SK-N-MC (cell line): ENCODE data around the gene BAHCC1.
A peak's percentile ranks its signal among the peaks of the same experiment; 100 is the strongest.
"Not testable (repeated sequence)": the region's sequence is repeated elsewhere in the genome, so short reads cannot be mapped to it uniquely, and the experiment has no call there.

Experiments used
- DNase-seq: peaks from one replicate; pipeline ENCODE4 v3.0.0-alpha.2; 2011; ENCODE audit warnings: low read depth, low spot score
- H3K27ac ChIP-seq: fragments of 200-600 bp; sonication (generic); 2 replicates; pipeline ENCODE4 v1.5.1; 2016; ENCODE audit warnings: mixed run types
- H3K36me3 ChIP-seq: fragments of 200-600 bp; sonication (generic); 2 replicates; pipeline ENCODE4 v1.6.1; 2017; ENCODE audit warnings: antibody characterized with exemption, low read length, mixed read lengths; ENCODE audit not compliant: insufficient read depth
- H3K4me3 ChIP-seq: fragments of 200-600 bp; sonication (generic); 2 replicates; pipeline ENCODE4 v1.5.1; 2016
- H3K9ac ChIP-seq: fragments of 200-600 bp; sonication (generic); 2 replicates; pipeline ENCODE4 v1.8.0; 2017; ENCODE audit warnings: mixed run types, mixed read lengths; ENCODE audit not compliant: insufficient read length
- H3K9me3 ChIP-seq: fragments of 200-600 bp; sonication (generic); 2 replicates; pipeline ENCODE4 v1.6.1; 2017; ENCODE audit warnings: low read depth, mild to moderate bottlenecking, antibody characterized with exemption, low read length, moderate library complexity, mixed read lengths
- EZH2 ChIP-seq: fragments of 200-600 bp; sonication (generic); IDR thresholded peaks from one replicate; pipeline ENCODE4 v1.6.1; 2017; ENCODE audit warnings: antibody characterized with exemption
- FOXP2 ChIP-seq: optimal IDR thresholded peaks from 2 replicates; pipeline ENCODE3; 2011; ENCODE audit warnings: mild to moderate bottlenecking, moderate library complexity; ENCODE audit not compliant: insufficient read depth; ENCODE audit errors: extremely low read length, control extremely low read depth
- POLR2AphosphoS5 ChIP-seq: IDR thresholded peaks from 2 replicates; pipeline ENCODE4 v1.6.1; 2012; ENCODE audit warnings: mild to moderate bottlenecking, low read depth, low read length, borderline replicate concordance

BAHCC1 gene

GRCh38 chr17:81418710-81419318 lies 23.6 kb downstream of the BAHCC1 start:
- Histone ChIP-seq H3K9me3 (no peaks in the 10 kb centered on the region), H3K4me3 (peak overlapping the region; percentile 75), H3K9ac (no peak overlapping the region), H3K27ac (peak overlapping the region; percentile 98), H3K36me3 (peaks cover under 1% of the 10 kb centered on the region; the same call in 1 of the 2 replicates)
- no peak for TF ChIP-seq FOXP2
- no peak for DNase-seq

GRCh38 chr17:81419319-81419885 lies 24.1 kb downstream of the BAHCC1 start:
- peak; percentile 87 for DNase-seq

GRCh38 chr17:81419886-81420768 lies 24.9 kb downstream of the BAHCC1 start:
- DNase-seq = no peak
- Histone ChIP-seq H3K4me3 (peak overlapping the region; percentile 75), H3K36me3 (peaks cover 6% of the 10 kb centered on the region; the same call in 1 of the 2 replicates), H3K27ac (peak overlapping the region; percentile 98), H3K9me3 (no peaks in the 10 kb centered on the region), H3K9ac (peak overlapping the region; percentile 77)
- TF ChIP-seq POLR2AphosphoS5 (no peak), EZH2 (no peak), FOXP2 (no peak)

More at GRCh38 chr17:81419319-81419885, 24.1 kb downstream of the BAHCC1 start:
- H3K9ac ChIP-seq = peak overlapping the region; percentile 77
- peak overlapping the region; percentile 98 for H3K27ac ChIP-seq
- peaks cover 6% of the 10 kb centered on the region; the same call in 1 of the 2 replicates for H3K36me3 ChIP-seq
- peak; percentile 90 for TF ChIP-seq FOXP2
- peak; percentile 76 for TF ChIP-seq POLR2AphosphoS5
- TF ChIP-seq EZH2 = no peak
- no peaks in the 10 kb centered on the region for H3K9me3 ChIP-seq
- peak overlapping the region; percentile 75 for H3K4me3 ChIP-seq

- Histone ChIP-seq H3K4me3 (no peak overlapping the region), H3K9ac (peak overlapping the region; percentile 77), H3K9me3 (no peaks in the 10 kb centered on the region), H3K36me3 (peaks cover 6% of the 10 kb centered on the region; the same call in 1 of the 2 replicates), H3K27ac (peak overlapping the region; percentile 98)
- no peak for DNase-seq
- TF ChIP-seq POLR2AphosphoS5 (no peak), EZH2 (no peak), FOXP2 (no peak)
Observed at GRCh38 chr17:81420769-81421462, 25.7 kb downstream of the BAHCC1 start.

GRCh38 chr17:81422776-81423697 lies 27.8 kb downstream of the BAHCC1 start:
- H3K9ac ChIP-seq = peak overlapping the region; percentile 33
- DNase-seq = no peak
- no peak overlapping the region for H3K4me3 ChIP-seq
- TF ChIP-seq FOXP2 (no peak), POLR2AphosphoS5 (no peak), EZH2 (no peak)
- H3K9me3 ChIP-seq = no peaks in the 10 kb centered on the region
- peak overlapping the region; percentile 79 for H3K27ac ChIP-seq
- peaks cover 6% of the 10 kb centered on the region; the same call in 1 of the 2 replicates for H3K36me3 ChIP-seq

GRCh38 chr17:81423698-81424071 lies 28.4 kb downstream of the BAHCC1 start:
- DNase-seq = no peak
- Histone ChIP-seq H3K27ac (peak overlapping the region; percentile 79), H3K9me3 (no peaks in the 10 kb centered on the region), H3K36me3 (peaks cover 6% of the 10 kb centered on the region; the same call in 1 of the 2 replicates), H3K4me3 (no peak overlapping the region), H3K9ac (no peak overlapping the region)
- no peak for TF ChIP-seq POLR2AphosphoS5
- TF ChIP-seq EZH2 = no peak
- no peak for TF ChIP-seq FOXP2

- no peak for TF ChIP-seq FOXP2
- no peak for TF ChIP-seq POLR2AphosphoS5
- TF ChIP-seq EZH2 = no peak
- Histone ChIP-seq H3K9me3 (no peaks in the 10 kb centered on the region), H3K9ac (no peak overlapping the region), H3K36me3 (peaks cover 6% of the 10 kb centered on the region; the same call in 1 of the 2 replicates), H3K27ac (peak overlapping the region; percentile 79; the same call in 1 of the 2 replicates), H3K4me3 (no peak overlapping the region)
- no peak for DNase-seq
Observed at GRCh38 chr17:81424151-81425017, 29.1 kb downstream of the BAHCC1 start.

- DNase-seq, H3K9ac ChIP-seq, H3K4me3 ChIP-seq, H3K36me3 ChIP-seq, H3K27ac ChIP-seq, H3K9me3 ChIP-seq: not testable (repeated sequence)
Observed at GRCh38 chr17:81425041-81425440, 29.8 kb downstream of the BAHCC1 start.

- not testable (repeated sequence) for H3K27ac ChIP-seq, H3K36me3 ChIP-seq, DNase-seq, H3K9ac ChIP-seq, H3K9me3 ChIP-seq, H3K4me3 ChIP-seq
Observed at GRCh38 chr17:81425716-81426392, 30.6 kb downstream of the BAHCC1 start.
